Measurements from ENCODE around the gene LCP1.
A peak's percentile ranks its signal among the peaks of the same experiment; 100 is the strongest.

The LCP1 gene

DNA sequence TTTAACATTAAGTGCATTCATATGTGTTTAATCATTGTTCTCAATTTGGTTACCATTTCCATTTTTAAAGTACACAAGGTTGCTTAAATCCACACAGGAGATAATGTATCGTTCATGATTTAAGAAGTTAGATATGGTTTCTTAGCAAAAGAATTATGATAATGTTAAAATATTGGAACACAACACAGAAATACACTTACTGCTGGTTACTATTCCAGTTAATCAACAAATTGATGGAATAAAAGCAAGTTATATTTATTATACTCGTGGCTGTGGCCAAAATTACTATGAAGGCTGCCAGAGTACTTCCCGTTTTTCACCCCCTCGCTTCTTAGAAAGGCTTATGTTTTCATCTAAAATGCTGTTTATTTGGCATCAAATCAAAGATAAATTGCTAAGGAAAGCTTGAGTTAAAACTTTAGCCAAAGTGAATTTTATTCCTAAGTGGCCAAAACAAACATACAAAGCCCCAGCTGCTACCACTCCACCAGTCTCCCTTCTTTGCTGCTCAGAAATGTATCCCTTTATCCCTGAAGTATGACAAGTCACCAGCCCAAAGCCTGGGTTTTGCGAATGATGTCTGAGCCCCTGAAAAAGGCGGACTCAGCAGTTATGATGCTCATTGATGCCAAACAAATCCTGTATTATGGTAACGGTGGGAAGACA lies 27.7 kb downstream of the LCP1 start:
- no peak for DNase-seq

DNA sequence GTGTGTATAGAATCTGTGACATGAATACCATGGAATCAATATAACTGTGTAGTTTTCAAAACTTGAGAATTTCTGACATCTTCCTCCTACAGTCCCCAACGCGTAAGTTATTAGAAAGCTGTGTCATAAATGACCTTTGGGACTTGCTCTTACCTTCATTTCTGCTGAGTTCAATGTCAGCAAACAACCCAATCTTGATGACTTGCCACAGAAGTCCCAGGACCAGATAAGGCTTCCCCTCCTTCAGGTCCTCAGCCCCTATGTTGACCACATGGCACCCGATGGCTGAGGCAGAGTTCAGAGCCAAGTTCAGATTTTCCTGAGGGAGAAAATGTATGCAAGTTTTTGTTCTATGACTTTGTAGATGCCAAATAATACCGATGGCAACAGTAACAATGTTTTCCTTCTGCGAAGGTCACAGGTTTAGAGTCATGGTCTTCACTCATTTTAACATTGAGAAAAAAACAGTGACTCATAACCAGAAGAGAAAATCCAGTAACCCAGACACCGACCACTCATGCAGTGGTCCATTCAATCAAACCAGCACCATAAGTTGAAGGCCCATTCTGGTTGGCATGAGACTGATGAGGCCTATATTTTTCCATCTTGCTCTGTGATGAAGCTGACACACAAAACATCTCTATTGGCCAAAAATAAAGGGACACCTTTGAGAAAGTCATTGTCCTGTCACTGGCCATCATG lies 29.2 kb downstream of the LCP1 start:
- DNase-seq, result no peak

GRCh38 chr13:46150134-46150693 lies 31.8 kb downstream of the LCP1 start:
- no peak for DNase-seq

DNA sequence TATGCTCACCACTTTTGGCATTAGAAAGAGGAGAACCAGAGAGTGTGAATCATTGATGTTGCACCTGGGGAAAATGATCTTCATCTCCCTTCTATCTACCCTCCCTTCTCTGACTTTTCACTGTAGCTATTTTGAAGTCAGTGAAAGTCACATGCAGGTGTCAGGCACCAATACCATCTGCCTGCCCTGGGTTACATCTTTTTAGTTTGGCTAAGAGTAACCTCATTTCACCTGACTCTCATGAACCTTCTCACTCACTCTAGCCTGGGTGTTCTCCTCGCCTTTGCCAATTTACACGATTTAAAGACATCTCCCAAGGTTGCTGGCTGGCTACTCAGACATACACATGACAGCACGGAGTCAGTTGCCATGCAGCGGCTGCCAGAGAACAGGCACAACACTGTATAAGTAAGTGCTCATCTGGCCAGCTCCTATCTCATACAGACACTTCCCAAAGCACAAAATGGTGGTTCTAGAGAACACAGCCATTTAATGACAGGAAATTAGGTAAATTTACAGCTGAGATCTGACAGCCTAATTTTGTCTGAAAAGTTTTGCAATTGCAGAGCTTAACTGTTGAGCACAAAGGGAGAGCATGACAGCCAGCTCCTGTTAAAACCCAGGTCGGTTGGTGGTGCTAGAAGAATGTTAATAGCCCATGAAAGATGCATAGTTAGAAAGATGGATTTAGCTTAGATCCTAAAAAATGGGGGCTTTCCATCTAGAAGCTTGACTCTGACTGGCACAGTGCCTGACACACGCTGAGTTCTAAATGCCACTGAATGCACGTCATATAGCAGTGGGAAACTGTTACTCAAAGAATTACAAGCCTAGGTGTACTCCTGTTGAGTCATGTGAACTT lies 32.5 kb downstream of the LCP1 start:
- DNase-seq, result no peak

GRCh38 chr13:46146898-46147297 lies 35.1 kb downstream of the LCP1 start:
- DNase-seq, result no peak

DNA sequence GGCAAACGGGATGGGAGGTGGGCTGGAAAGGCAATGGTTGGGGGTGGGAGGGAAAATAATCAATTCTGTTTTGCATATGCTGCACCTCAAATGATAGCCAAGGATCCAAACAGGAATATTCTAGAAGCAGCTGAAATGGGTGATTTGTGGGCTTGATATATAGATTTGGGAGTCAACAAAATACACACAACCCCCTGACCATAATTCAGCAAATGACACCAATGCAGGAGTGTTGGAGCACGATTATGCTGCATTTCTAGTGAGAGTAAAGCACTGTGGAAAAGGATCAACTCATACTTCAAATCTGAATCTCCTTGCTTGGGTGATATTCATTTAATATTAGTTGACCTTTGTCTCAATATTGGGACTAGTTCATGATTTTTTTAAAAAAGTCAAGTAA lies 36.0 kb downstream of the LCP1 start:
- DNase-seq, result no peak

DNA sequence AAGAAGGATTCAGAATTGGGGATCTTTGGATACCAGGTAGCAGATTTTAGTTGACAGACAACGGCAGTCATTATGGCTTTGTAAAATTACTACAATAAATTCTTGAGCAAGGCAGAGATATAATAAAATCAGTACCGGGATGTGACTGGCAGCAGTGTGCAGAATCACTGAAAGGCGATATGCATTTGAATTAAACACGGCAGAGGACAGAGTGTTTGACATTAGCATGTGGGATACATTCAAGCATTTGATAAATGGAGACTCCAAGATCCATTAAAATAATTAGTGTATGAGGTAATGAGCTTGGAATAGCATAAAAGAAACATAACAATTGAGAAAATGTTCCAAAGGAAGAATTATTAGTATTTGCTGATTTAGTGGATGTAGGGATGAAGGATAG lies 36.8 kb downstream of the LCP1 start:
- no peak for DNase-seq

DNA sequence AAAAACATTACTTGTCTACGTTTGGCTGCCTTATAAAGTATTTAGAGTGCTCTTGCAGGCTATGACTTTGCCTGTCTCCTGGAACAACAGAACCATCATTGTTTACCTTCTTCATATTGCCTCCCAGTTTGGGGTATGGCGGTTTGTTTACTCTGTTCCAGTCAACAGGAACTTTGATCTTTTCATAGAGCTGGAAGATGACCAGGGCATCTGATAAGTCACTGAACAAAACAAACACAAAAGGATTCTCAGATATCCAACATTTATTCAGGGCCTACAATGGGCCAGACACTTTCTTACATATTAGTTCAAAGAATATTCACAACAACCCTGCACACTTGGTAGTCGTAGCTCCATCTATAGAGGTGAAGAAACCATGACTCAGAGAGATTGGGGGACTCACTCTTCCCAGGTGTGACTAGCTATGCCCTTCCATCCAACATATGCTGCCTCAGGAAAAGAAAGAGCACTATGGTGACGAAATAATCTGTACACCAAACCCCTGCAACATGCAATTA lies 38.7 kb downstream of the LCP1 start:
- DNase-seq, result no peak

- no peak for DNase-seq
Measured at GRCh38 chr13:46142776-46143175, 39.2 kb downstream of the LCP1 start.

DNA sequence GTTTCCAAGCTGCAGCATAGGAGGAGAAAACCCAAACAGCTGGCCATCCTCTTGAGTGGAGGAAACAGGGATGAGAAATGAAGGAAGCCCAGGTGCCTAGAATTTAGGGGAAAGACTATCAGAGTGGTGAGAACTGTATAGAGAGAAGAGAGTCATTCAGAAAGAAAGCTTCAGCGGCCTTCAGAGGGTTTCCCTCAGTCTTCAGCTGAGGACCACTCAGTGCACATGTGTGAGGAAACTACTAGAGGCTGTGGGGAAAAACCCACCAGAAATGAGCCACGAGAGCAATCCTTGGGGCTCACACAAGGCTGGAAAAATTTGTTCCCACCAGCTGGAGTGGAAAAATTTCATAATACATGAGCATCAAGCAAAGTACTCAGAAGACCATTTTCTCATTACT lies 41.9 kb downstream of the LCP1 start:
- DNase-seq, result no peak

GRCh38 chr13:46137627-46138317 lies 44.2 kb downstream of the LCP1 start:
- no peak for DNase-seq

DNA sequence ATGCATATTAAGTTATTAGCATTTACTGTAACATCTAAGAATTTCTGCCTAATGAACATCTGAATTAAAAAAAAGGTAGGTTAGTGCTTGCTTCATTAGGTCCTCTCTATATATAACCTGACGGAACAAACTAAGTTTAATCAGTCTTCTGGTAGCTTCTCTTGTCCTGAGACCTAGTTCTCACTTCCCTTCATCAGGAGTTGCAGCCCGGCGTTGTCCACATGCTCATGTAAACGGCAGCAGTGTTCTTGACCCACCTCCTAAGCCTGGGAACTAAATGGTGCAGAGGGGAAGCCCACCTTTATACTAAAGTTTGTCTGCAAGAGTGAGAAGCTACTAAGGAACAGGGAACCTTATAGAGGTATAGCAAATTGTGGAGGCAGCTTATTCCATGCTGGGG lies 45.3 kb downstream of the LCP1 start:
- no peak for DNase-seq

- no peak for DNase-seq
Measured at GRCh38 chr13:46134961-46135522, 46.9 kb downstream of the LCP1 start.

DNA sequence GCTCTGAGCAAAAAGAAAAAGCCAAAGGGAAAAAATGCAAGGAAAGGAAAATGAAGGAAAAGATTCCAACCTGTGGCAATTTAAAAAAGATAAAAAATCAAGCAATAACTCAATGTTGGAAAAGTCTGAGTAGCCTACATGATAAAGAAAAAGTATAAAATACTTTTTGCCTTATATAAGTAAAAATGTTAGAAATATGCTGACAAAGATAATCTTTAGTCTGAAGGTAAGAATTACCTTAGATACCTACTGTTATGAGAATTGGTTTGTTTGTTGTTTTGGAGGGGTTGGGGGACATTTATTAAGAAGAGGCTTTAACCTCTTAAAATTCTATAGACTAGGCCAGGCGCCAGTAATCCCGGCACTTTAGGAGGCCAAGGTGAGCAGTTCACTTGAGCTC lies 47.5 kb downstream of the LCP1 start:
- DNase-seq, result no peak

- no peak for DNase-seq
Measured at GRCh38 chr13:46132109-46132508, 49.9 kb downstream of the LCP1 start.

GRCh38 chr13:46131705-46132104 lies 50.3 kb downstream of the LCP1 start:
- DNase-seq, result no peak

- no peak for DNase-seq
Measured at GRCh38 chr13:46129955-46130618, 51.9 kb downstream of the LCP1 start.

DNA sequence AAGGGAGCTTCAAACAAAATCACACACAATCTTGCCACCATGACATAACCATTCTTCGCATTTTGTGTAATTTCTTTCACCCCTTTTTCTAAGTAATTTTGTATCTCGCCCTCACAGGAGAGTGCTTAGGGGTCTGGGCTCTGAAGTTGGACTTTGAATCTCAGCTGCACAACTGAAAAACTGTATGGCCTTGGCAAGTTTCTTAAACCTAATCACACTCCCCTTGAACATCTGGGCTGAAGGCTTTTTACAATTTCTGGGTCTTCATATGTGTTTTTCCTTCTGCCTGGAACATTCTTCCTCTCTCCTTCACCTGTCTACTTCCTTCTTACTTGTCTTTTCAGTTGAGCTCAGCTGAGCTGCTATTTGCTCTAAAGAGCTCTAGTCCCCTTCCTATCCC lies 52.9 kb downstream of the LCP1 start:
- DNase-seq, result no peak

DNA sequence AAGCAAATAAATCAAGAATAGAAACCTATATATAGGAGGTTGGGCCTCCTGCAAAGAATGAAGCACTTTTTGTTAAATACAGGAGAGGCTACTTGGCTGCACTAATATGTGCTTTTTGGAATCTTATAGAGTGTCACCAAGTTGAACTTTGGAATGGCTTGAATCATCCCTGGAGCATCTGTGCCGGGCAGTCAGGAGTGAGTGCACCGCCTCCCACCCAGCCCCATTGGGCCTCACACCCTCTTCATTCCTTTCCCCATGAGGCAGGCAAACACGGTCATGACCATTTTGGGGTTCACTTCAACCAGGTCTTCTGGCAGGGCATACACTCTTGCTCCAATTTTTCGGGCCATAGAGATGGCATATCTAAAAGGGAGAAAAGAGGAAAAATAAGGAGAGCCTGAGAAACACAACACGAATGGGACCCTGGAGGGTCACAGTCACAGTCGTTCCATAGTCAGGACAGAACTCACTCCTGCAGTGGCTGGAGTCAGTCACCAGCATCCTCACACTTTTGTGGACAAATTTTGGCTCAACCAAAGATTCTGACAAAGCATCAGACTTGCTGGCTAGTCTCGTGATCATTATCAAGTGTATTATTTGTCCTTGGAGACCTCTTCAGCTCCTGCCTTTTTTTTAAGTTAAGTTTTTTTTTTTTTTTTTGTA lies 54.5 kb downstream of the LCP1 start:
- DNase-seq, result no peak

DNA sequence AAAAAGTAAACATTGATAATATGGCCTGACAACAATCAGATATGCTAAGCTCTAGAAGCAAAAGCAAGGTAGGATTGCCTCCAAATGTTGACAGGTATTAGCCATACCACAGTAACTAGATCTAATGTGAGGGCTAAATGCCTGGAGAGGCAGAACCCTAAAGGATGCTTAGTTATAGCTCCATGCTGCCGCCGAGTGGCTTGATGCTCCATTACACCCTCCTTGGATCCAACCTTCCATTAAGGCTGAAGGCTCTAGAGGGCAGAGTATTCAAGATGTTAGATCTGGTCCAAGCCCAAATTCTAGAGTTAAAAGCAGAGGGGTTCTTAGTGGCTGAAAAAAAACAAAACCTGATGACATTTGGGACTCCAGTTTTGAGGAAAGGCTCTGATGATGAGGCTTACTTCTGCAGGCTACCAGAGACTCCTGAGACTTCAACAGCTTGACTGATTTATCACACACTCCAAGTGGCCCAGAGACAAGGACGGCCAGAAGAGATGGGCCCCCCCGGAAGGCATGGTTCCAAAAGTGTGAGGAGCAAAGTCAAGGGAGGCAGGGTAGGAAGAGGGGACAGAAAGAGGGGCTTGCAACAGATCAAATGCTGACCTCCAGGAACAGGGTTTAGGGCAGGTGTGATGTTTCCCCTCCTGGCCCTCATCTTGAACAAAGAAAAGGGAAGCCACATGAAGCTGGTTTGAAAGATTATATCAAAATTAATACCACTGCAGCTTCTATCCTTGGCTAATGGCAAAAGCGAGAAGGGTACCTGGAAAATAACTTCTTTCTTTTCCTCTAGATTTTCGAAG lies 55.2 kb downstream of the LCP1 start:
- peak; percentile 59 for DNase-seq

Measured in CD4-positive, alpha-beta T cell treated with Interleukin-15 for 1 hour (primary cell).